ENCODE measurements around the gene JAML. TPM values are rescaled to one million over a fixed set of nuclear protein-coding genes. Genes with fewer than 3 reads are reported as not detected.

JAML gene
- total and polyA plus RNA-seq, 7 donors = 3.3 to 35.1 (median 6.1) TPM

GRCh38 chr11:118211006-118211405, 13.8 kb downstream of the JAML start:
- Histone ChIP-seq H3K4me3 (no peak overlapping the region), H3K9me3 (no peaks in the 10 kb centered on the region), H3K4me1 (no peaks in the 10 kb centered on the region), H3K36me3 (no peaks in the 10 kb centered on the region), H3K27ac (no peak overlapping the region), H3K27me3 (peaks cover 0 to 14% (median 0%) of the 10 kb centered on the region in 3 donors)
- TF ChIP-seq EP300 (IDR thresholded peaks at IDR 0.05) (no peak), POLR2A (IDR thresholded peaks at IDR 0.05) (no peak), POLR2AphosphoS5 (IDR thresholded peaks at IDR 0.05) (no peak)
- DNase-seq = no peak
- 73 to 74% methylated on average over 6 of the region's 6 CpGs for WGBS, 2 donors
- intact Hi-C loops (cut with DNase I) = no loop called here

GRCh38 chr11:118210323-118210722, 14.5 kb downstream of the JAML start:
- WGBS, 2 donors = 96% methylated on average over 7 of the region's 7 CpGs
- H3K27me3 ChIP-seq = peaks cover 0 to 14% (median 0%) of the 10 kb centered on the region in 3 donors
- no peaks in the 10 kb centered on the region for H3K36me3 ChIP-seq
- H3K4me3 ChIP-seq = no peak overlapping the region
- no peaks in the 10 kb centered on the region for H3K9me3 ChIP-seq
- H3K4me1 ChIP-seq = no peaks in the 10 kb centered on the region
- TF ChIP-seq POLR2AphosphoS5 (IDR thresholded peaks at IDR 0.05) = no peak
- no peak for TF ChIP-seq POLR2A (IDR thresholded peaks at IDR 0.05)
- no peak for TF ChIP-seq EP300 (IDR thresholded peaks at IDR 0.05)
- TF ChIP-seq CTCF (IDR thresholded peaks at IDR 0.05) = no peak
- no peak overlapping the region for H3K27ac ChIP-seq
- no peak for DNase-seq
- intact Hi-C loops (cut with DNase I) = no loop called here

GRCh38 chr11:118209033-118209432, 15.8 kb downstream of the JAML start:
- intact Hi-C loops (cut with DNase I) = no loop called here
- WGBS, 2 donors = 79 to 90% methylated on average over 3 of the region's 3 CpGs
- H3K36me3 ChIP-seq = no peaks in the 10 kb centered on the region

DNA sequence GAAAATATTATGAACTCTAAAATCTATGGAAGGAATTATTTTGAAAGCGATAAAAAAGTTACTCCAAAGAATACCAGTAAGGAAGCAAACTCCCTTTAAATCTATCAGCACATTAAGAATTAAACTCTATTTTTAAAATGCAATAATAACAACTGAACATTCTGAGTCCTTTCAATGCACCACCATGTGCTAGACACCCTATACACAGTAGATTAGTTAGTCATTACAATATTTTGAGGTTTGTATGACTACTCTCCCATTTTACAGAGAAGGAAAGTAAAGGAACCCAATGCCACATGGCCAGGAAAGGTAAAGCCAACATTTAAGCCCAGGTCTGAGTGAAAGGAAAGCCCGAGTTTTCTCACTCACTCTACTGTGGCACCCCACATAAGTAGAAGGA, 17.7 kb downstream of the JAML start:
- no peak for DNase-seq
- TF ChIP-seq EP300 (IDR thresholded peaks at IDR 0.05) = no peak
- TF ChIP-seq POLR2AphosphoS5 (IDR thresholded peaks at IDR 0.05) = no peak
- no peak for TF ChIP-seq CTCF (IDR thresholded peaks at IDR 0.05)
- intact Hi-C loops (cut with DNase I) = no loop called here
- Histone ChIP-seq H3K4me1 (no peaks in the 10 kb centered on the region), H3K9me3 (no peaks in the 10 kb centered on the region), H3K27me3 (peaks cover 0 to 14% (median 0%) of the 10 kb centered on the region in 3 donors), H3K36me3 (no peaks in the 10 kb centered on the region), H3K27ac (no peak overlapping the region), H3K4me3 (no peak overlapping the region)
- 86 to 94% methylated on average over 2 of the region's 2 CpGs for WGBS, 2 donors

More at GRCh38 chr11:118209033-118209432, 15.8 kb downstream of the JAML start:
- no peak overlapping the region for H3K4me3 ChIP-seq
- H3K4me1 ChIP-seq = no peaks in the 10 kb centered on the region
- H3K9me3 ChIP-seq = no peaks in the 10 kb centered on the region
- no peak for DNase-seq
- peaks cover 0 to 14% (median 0%) of the 10 kb centered on the region in 3 donors for H3K27me3 ChIP-seq
- no peak for TF ChIP-seq CTCF (IDR thresholded peaks at IDR 0.05)
- no peak for TF ChIP-seq POLR2A (IDR thresholded peaks at IDR 0.05)
- TF ChIP-seq EP300 (IDR thresholded peaks at IDR 0.05) = no peak
- no peak for TF ChIP-seq POLR2AphosphoS5 (IDR thresholded peaks at IDR 0.05)
- H3K27ac ChIP-seq = no peak overlapping the region

DNA sequence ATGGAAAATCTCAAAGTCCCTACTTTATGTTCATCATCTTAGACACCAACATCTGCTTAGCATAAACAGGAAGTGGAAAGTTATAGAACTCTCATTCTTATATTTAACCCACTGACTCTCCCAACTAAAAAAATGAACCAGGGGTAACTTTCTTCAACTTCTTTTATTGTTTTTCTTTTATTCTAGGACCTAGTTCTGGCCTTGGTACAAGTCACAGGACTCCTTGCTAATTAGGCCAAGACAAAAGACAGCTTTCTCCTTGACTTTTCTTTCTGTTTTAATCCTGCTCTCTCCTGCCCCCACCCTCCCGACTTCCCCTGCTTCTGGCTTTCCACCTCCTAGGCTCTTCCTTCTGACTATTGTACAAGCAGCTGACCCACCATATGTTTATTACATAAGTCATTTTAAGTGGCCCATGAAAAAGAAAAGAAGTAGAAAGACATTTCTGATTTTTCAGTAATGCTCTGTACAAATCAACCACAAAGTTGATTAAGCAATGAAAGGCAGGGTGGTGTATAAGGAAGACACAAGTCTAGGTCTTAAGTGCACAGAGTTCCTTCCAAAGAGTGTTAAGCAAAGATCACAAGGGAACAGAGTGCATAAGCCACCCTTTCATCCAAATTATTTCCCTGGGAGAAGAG, 18.3 kb downstream of the JAML start:
- no peaks in the 10 kb centered on the region for H3K9me3 ChIP-seq
- no peak overlapping the region for H3K4me3 ChIP-seq
- no peak for TF ChIP-seq POLR2A (IDR thresholded peaks at IDR 0.05)
- TF ChIP-seq EP300 (IDR thresholded peaks at IDR 0.05) = no peak
- TF ChIP-seq POLR2AphosphoS5 (IDR thresholded peaks at IDR 0.05) = no peak
- no peak for TF ChIP-seq CTCF (IDR thresholded peaks at IDR 0.05)
- no peaks in the 10 kb centered on the region for H3K36me3 ChIP-seq
- H3K27me3 ChIP-seq = peaks cover 0 to 14% (median 0%) of the 10 kb centered on the region in 3 donors
- 15 to 28% methylated on average over 1 of the region's 1 CpG for WGBS, 2 donors
- no peaks in the 10 kb centered on the region for H3K4me1 ChIP-seq
- intact Hi-C loops (cut with DNase I) = no loop called here
- peak overlapping the region in 2 of 4 donors; percentile 11 to 37 for H3K27ac ChIP-seq
- no peak for DNase-seq

All from sigmoid colon (tissue), 7 donors.